ENCODE data around the gene ANXA11. TPM values are rescaled to one million over a fixed set of nuclear protein-coding genes. Genes with fewer than 3 reads are reported as not detected.
"Not testable (repeated sequence)": the region's sequence is repeated elsewhere in the genome, so short reads cannot be mapped to it uniquely, and the experiment has no call there.

ANXA11 gene
- total RNA-seq (2021; ENCODE audit: unreplicated experiment): 181 TPM
- 242 and 336 TPM in 2 replicates for polyA plus RNA-seq (2012)
- percentile 95 among the genes with signal in this experiment for Bru-seq, nascent RNA
- BruChase-seq, experiment 1, labeled RNA remaining after a 6-hour chase: percentile 86 among the genes with signal in this experiment
- percentile 87 among the genes with signal in this experiment for BruChase-seq, experiment 2, labeled RNA remaining after a 2-hour chase
- long read RNA-seq, full-length matches to known transcripts: 156 of 331 reads
- long read RNA-seq, partial matches to known transcripts: 129 of 331 reads
- long read RNA-seq, other reads (novel, unspliced or antisense): 46 of 331 reads

DNA sequence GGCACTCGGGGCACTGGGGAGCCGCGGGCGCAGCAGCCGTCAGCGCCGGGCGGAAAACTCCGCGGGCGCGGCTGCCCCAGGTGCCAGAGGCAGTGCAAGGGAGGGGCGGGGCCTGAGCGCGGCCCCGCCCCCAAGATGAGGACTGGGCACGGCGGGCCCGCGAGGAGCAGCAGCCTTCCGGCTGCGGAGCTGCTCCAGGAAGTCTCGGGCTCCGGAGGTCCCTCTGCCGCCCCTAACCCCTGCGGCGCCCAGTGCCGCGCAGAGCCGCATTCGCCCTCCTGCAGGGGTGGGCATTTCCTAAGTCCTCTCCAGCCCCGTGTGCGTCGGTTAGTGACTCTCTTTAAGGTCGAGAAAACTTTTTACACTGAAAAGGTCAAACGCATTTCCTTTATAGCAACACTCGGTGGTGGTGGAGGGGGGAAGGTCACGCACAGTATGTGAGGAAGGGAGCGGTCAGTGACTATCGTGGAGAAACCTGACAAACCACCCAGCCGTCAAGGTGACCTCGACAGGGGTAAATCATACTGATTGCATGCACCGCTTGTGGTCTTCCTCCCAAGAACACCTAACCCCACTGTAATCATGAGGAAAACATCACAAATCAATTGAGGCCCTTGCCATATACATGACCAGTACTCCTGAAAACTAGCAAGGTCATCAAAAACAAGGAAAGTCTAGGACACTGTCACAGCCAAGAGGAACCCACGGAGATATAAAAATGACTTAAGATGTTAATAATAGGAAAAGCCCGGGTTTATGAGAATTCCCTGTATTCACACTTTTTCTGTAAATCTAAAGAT, at the start of gene ANXA11:
Gene ANXA11 (minus strand): TSS at position 61 of the 800 bp plus-strand sequence. CDS start 32,676 bp downstream, outside the sequence.
- H3K27me3 ChIP-seq (ENCODE audit: insufficient read depth, low read length): no peaks in the 10 kb centered on the region
- H2AFZ ChIP-seq (ENCODE audit: low read depth, low read length, poor library complexity, severe bottlenecking): no peak within 1 kb of the TSS
- ATAC-seq: peak; percentile 67
- H3K79me2 ChIP-seq (ENCODE audit: insufficient read depth, low read length): peaks cover 88% of the 10 kb centered on the region
- H3K9me3 ChIP-seq (ENCODE audit: control insufficient read depth in 1 of 2, insufficient read depth in 1 of 2, low read depth in 1 of 2, low read length in 2 of 2): no peaks in the 10 kb centered on the region
- peak within 1 kb of the TSS; percentile 94 for H3K4me2 ChIP-seq (ENCODE audit: low read length)
- no peaks in the 10 kb centered on the region; the same call in 1 of the 2 replicates for H4K20me1 ChIP-seq (ENCODE audit: insufficient read depth)
- TSS peak; percentile 22 for BruUV-seq (replicated peaks)
- peak within 1 kb of the TSS; percentile 74 to 87 for H3K4me3 ChIP-seq (replicated peaks in 1 of 2; ENCODE audit: low read depth in 1 of 2, low read length in 2 of 2)
- no peak for TF ChIP-seq FOSL1 (IDR thresholded peaks at IDR 0.05; ENCODE audit: low read depth)
- TF ChIP-seq, protein P1, sequence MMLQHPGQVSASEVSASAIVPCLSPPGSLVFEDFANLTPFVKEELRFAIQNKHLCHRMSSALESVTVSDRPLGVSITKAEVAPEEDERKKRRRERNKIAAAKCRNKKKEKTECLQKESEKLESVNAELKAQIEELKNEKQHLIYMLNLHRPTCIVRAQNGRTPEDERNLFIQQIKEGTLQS (IDR thresholded peaks at IDR 0.05): no peak
- TF ChIP-seq POLR2A (IDR thresholded peaks at IDR 0.05; ENCODE audit: borderline replicate concordance, extremely low read depth, insufficient read depth, insufficient read length): peak; percentile 89
- TF ChIP-seq SRF (IDR thresholded peaks at IDR 0.05; ENCODE audit: low read depth): no peak
- TF ChIP-seq, protein P2, sequence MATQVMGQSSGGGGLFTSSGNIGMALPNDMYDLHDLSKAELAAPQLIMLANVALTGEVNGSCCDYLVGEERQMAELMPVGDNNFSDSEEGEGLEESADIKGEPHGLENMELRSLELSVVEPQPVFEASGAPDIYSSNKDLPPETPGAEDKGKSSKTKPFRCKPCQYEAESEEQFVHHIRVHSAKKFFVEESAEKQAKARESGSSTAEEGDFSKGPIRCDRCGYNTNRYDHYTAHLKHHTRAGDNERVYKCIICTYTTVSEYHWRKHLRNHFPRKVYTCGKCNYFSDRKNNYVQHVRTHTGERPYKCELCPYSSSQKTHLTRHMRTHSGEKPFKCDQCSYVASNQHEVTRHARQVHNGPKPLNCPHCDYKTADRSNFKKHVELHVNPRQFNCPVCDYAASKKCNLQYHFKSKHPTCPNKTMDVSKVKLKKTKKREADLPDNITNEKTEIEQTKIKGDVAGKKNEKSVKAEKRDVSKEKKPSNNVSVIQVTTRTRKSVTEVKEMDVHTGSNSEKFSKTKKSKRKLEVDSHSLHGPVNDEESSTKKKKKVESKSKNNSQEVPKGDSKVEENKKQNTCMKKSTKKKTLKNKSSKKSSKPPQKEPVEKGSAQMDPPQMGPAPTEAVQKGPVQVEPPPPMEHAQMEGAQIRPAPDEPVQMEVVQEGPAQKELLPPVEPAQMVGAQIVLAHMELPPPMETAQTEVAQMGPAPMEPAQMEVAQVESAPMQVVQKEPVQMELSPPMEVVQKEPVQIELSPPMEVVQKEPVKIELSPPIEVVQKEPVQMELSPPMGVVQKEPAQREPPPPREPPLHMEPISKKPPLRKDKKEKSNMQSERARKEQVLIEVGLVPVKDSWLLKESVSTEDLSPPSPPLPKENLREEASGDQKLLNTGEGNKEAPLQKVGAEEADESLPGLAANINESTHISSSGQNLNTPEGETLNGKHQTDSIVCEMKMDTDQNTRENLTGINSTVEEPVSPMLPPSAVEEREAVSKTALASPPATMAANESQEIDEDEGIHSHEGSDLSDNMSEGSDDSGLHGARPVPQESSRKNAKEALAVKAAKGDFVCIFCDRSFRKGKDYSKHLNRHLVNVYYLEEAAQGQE (IDR thresholded peaks at IDR 0.05; ENCODE audit: low read depth): no peak
- TF ChIP-seq EGR1 (IDR thresholded peaks at IDR 0.05; ENCODE audit: low read depth): no peak
- TF ChIP-seq, protein P3, sequence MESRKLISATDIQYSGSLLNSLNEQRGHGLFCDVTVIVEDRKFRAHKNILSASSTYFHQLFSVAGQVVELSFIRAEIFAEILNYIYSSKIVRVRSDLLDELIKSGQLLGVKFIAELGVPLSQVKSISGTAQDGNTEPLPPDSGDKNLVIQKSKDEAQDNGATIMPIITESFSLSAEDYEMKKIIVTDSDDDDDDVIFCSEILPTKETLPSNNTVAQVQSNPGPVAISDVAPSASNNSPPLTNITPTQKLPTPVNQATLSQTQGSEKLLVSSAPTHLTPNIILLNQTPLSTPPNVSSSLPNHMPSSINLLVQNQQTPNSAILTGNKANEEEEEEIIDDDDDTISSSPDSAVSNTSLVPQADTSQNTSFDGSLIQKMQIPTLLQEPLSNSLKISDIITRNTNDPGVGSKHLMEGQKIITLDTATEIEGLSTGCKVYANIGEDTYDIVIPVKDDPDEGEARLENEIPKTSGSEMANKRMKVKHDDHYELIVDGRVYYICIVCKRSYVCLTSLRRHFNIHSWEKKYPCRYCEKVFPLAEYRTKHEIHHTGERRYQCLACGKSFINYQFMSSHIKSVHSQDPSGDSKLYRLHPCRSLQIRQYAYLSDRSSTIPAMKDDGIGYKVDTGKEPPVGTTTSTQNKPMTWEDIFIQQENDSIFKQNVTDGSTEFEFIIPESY (IDR thresholded peaks at IDR 0.05; ENCODE audit: extremely low read depth, insufficient replicate concordance, low read length): no peak
- TF ChIP-seq YY1 (IDR thresholded peaks at IDR 0.05; ENCODE audit: extremely low read depth, insufficient replicate concordance, low read depth, low read length): peak; percentile 57
- peak; percentile 98 for TF ChIP-seq POLR2AphosphoS5 (IDR thresholded peaks at IDR 0.05; ENCODE audit: low read depth, low read length)
- no peak for TF ChIP-seq SP1 (IDR thresholded peaks at IDR 0.05; ENCODE audit: low read depth)
- no peak for TF ChIP-seq EZH2phosphoT487 (IDR thresholded peaks at IDR 0.05; ENCODE audit: borderline replicate concordance)
- no peaks in the 10 kb centered on the region for H3K9me2 ChIP-seq (ENCODE audit: insufficient read depth)
- peak within 1 kb of the TSS; percentile 87 for H3K9ac ChIP-seq (ENCODE audit: low read length)
- CTCF ChIA-PET: interaction anchor here (0.7 to 0.9 kb wide), 2 partner anchors 9 to 62 kb away, joined by 3 read pairs; no protein-coding TSS in a partner anchor
- intact Hi-C loops (cut with micrococcal nuclease): loop anchor here (2.0 to 5.0 kb wide), 2 partner anchors 47 to 63 kb away; no protein-coding TSS in a partner anchor
- peak within 1 kb of the TSS; percentile 99 for H3K27ac ChIP-seq (ENCODE audit: low read depth, low read length)
- peak; percentile 61 for DNase-seq (ENCODE audit: low read depth, low spot score)
- RAD21 ChIA-PET (ENCODE audit: low non-redundant PET in 1 of 2, low total read pairs in 2 of 2, uncharacterized antibody in 2 of 2, unreplicated experiment in 2 of 2): no interaction called here
- POLR2A ChIA-PET: interaction anchor here (0.8 to 2.3 kb wide), 5 partner anchors 9 to 61 kb away, joined by 3 to 13 read pairs (median 7); no protein-coding TSS in a partner anchor
- H3K36me3 ChIP-seq (ENCODE audit: control insufficient read depth in 1 of 2, insufficient read depth in 2 of 2, low read length in 2 of 2): no peaks in the 10 kb centered on the region
- peaks cover 48 to 77% of the 10 kb centered on the region in 2 experiments for H3K4me1 ChIP-seq (ENCODE audit: control insufficient read depth in 1 of 2, insufficient read depth in 2 of 2, low read length in 2 of 2)

DNA sequence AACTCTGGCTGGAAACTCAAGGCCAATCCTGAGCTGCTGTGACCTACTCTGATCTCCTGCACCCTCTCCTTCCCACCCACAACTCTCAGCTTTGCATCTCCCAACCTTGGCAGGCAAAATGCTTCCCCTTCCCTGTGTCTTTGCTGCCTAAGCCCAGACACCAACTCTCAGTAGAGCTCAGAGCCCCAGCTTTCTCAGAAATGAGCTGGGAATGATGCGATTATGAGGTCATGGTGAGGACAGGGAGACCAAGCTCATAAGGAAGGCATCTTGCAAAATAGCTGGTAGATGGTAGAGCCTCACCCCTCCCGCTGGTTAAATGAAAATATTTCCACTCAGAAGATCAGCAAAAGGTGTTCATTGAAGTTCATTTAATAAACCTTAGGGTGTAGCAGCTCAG, 49.4 kb upstream of the ANXA11 start:
- H3K79me2 ChIP-seq (ENCODE audit: insufficient read depth, low read length); DNase-seq (ENCODE audit: low read depth, low spot score); H4K20me1 ChIP-seq (ENCODE audit: insufficient read depth); POLR2A ChIA-PET; H3K27me3 ChIP-seq (ENCODE audit: insufficient read depth, low read length); H3K4me1 ChIP-seq (ENCODE audit: control insufficient read depth in 1 of 2, insufficient read depth in 2 of 2, low read length in 2 of 2); H3K4me3 ChIP-seq (replicated peaks in 1 of 2; ENCODE audit: low read depth in 1 of 2, low read length in 2 of 2); CTCF ChIA-PET; H2AFZ ChIP-seq (ENCODE audit: low read depth, low read length, poor library complexity, severe bottlenecking); H3K27ac ChIP-seq (ENCODE audit: low read depth, low read length); ATAC-seq; RAD21 ChIA-PET (ENCODE audit: low non-redundant PET in 1 of 2, low total read pairs in 2 of 2, uncharacterized antibody in 2 of 2, unreplicated experiment in 2 of 2); H3K9me3 ChIP-seq (ENCODE audit: control insufficient read depth in 1 of 2, insufficient read depth in 1 of 2, low read depth in 1 of 2, low read length in 2 of 2); H3K9ac ChIP-seq (ENCODE audit: low read length); H3K9me2 ChIP-seq (ENCODE audit: insufficient read depth); H3K36me3 ChIP-seq (ENCODE audit: control insufficient read depth in 1 of 2, insufficient read depth in 2 of 2, low read length in 2 of 2); H3K4me2 ChIP-seq (ENCODE audit: low read length); BruUV-seq (replicated peaks): not testable (repeated sequence)
- intact Hi-C loops (cut with micrococcal nuclease): loop anchor here (10.0 kb wide), 3 partner anchors 200 to 280 kb away; partner anchors contain the start of gene SH2D4B

Data from HCT116 (cell line).